ENCODE results near the gene TCAIM. TPM values are rescaled to one million over a fixed set of nuclear protein-coding genes. Genes with fewer than 3 reads are reported as not detected.
"Not testable (repeated sequence)": the region's sequence is repeated elsewhere in the genome, so short reads cannot be mapped to it uniquely, and the experiment has no call there.

Gene TCAIM
- polyA plus RNA-seq, 4 donors: 10.5 to 42.1 (median 16.2) TPM

DNA sequence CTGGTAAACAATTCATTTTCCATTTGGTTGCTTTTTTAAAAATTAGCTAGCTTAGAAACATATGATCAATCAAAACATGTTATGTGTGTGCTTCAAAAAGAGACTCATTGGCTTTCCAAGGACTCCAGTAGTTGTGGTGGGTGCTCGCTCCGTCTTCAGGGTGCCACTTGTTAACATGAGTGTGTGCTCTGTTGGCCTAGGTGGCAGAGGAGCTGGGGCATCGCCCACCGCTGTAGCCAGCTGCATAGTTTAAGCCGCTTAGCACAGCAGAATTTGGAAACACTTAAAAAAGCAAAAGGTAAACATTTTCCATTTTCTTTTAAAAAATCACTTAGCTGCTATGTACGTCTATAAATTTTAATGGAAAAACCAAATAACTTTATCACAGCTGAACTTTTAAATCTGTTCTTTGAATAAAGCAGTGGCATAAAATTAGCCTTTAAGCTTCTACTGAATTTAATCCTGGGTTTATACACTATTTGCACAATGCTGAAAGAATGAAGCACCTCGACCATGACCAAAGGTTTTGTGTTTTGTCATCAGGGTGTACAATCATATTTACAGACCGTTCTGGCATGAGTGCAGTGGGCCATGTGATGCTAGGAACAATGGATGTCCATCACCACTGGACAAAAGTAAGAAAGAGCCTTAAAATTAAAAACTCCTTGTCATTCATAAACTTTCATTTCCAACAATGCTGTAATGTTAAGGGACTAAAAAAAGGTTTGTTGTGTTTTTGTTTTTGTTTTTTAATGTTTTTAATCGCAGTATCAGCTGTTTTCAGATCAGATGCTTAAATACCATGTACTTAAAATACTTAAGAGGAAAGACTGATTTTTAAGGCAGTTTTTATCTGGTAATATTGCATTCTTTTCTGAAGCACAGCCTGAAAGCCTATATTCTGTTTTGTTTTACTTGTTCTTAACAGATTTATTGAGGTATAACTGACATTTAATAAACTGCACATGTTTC, 57.9 kb downstream of the TCAIM start:
- H3K4me1 ChIP-seq (ENCODE audit: control insufficient read depth in 3 of 3, insufficient read depth in 2 of 3, low read depth in 1 of 3, low read length in 2 of 3): no peaks in the 10 kb centered on the region
- FAIRE-seq: no peak

DNA sequence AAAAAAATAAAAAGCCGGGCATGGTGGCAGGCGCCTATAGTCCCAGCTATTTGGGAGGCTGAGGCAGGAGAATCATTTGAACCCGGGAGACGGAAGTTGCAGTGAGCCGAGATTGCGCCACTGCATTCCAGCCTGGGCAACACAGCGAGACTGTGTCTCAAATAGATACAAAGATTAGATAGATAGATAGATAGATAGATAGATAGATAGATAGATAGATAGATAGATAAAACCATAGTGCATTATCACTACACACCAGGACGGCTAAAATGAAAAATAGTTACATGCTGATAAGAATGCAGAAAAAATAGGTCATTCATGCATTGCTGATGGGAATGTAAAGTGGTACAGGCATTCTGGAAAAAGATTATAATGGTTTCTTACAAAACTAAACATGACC, 59.7 kb downstream of the TCAIM start:
- DNase-seq; H3K4me1 ChIP-seq (ENCODE audit: control insufficient read depth in 3 of 3, insufficient read depth in 2 of 3, low read depth in 1 of 3, low read length in 2 of 3); H3K27me3 ChIP-seq (ENCODE audit: control insufficient read depth in 3 of 3, insufficient read depth in 3 of 3, low read length in 3 of 3); H3K27ac ChIP-seq (ENCODE audit: low read depth in 1 of 3, low read length in 2 of 3); H3K4me3 ChIP-seq (ENCODE audit: low read depth in 1 of 3, low read length in 3 of 3); H3K9me3 ChIP-seq (ENCODE audit: control insufficient read depth in 2 of 2, insufficient read depth in 1 of 2, low read depth in 1 of 2, low read length in 1 of 2); FAIRE-seq: not testable (repeated sequence)
- 92 to 94% (median 93%) methylated on average over 8 of the region's 8 CpGs for WGBS, 3 donors
- H3K36me3 ChIP-seq (ENCODE audit: control insufficient read depth in 3 of 3, insufficient read depth in 2 of 3, low read depth in 1 of 3, low read length in 3 of 3): peaks cover 0 to 25% (median 4%) of the 10 kb centered on the region in 3 donors

More for the DNA sequence above, 57.9 kb downstream of the TCAIM start:
- 92 to 98% (median 97%) methylated on average over 9 of the region's 9 CpGs for WGBS, 3 donors
- no peaks in the 10 kb centered on the region for H3K9me3 ChIP-seq (ENCODE audit: control insufficient read depth in 2 of 2, insufficient read depth in 1 of 2, low read depth in 1 of 2, low read length in 1 of 2)
- DNase-seq: no peak
- peaks cover 0 to 15% (median 4%) of the 10 kb centered on the region in 3 donors for H3K36me3 ChIP-seq (ENCODE audit: control insufficient read depth in 3 of 3, insufficient read depth in 2 of 3, low read depth in 1 of 3, low read length in 3 of 3)
- H3K4me3 ChIP-seq (ENCODE audit: low read depth in 1 of 3, low read length in 3 of 3): no peak overlapping the region
- no peaks in the 10 kb centered on the region for H3K27me3 ChIP-seq (ENCODE audit: control insufficient read depth in 3 of 3, insufficient read depth in 3 of 3, low read length in 3 of 3)
- no peak overlapping the region for H3K27ac ChIP-seq (ENCODE audit: low read depth in 1 of 3, low read length in 2 of 3)

DNA sequence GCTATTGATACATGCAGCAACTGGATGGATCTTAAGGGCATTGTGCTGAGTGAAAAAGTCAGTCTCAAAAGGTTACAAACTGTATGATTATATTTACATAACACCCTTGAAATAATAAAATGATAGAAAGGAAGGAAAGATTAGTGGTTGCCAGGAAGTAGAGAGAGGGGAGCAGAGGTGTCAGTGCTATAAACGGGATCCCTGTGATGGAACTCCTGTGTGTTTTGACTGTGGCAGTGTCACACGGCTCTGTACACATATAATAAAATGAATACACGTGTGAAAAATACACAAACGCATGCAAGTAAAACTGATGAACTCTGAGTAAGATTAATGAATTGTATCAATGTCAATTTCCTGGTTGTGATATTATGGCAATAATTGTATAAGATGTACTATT, 60.3 kb downstream of the TCAIM start:
- Histone ChIP-seq H3K36me3 (ENCODE audit: control insufficient read depth in 3 of 3, insufficient read depth in 2 of 3, low read depth in 1 of 3, low read length in 3 of 3) (peaks cover 0 to 28% (median 4%) of the 10 kb centered on the region in 3 donors), H3K4me3 (ENCODE audit: low read depth in 1 of 3, low read length in 3 of 3) (no peak overlapping the region), H3K27me3 (ENCODE audit: control insufficient read depth in 3 of 3, insufficient read depth in 3 of 3, low read length in 3 of 3) (no peaks in the 10 kb centered on the region), H3K9me3 (ENCODE audit: control insufficient read depth in 2 of 2, insufficient read depth in 1 of 2, low read depth in 1 of 2, low read length in 1 of 2) (no peaks in the 10 kb centered on the region), H3K27ac (ENCODE audit: low read depth in 1 of 3, low read length in 2 of 3) (no peak overlapping the region), H3K4me1 (ENCODE audit: control insufficient read depth in 3 of 3, insufficient read depth in 2 of 3, low read depth in 1 of 3, low read length in 2 of 3) (no peaks in the 10 kb centered on the region)
- 81 to 89% (median 84%) methylated on average over 4 of the region's 4 CpGs for WGBS, 3 donors
- no peak for FAIRE-seq
- DNase-seq: no peak

DNA sequence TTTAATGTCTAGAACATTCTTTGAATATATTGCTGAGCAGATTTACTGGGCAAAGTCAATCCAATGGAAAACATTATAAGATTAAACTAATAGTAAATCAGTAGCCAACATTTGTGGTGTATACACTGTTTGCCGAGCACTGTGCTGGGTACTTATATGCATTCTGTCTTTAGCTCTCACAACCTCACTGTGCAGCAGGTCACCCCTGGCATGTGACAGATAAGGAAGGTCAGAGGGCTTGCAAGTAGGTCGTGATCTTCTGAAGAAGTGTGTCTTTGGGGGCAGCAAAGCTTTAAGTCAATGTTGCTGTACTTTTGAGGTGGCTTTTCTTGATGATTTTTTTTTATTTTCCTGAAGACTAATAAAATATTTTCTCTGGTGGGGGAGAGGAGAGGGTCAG, 62.2 kb downstream of the TCAIM start:
- Histone ChIP-seq H3K27me3 (ENCODE audit: control insufficient read depth in 3 of 3, insufficient read depth in 3 of 3, low read length in 3 of 3) (no peaks in the 10 kb centered on the region), H3K4me1 (ENCODE audit: control insufficient read depth in 3 of 3, insufficient read depth in 2 of 3, low read depth in 1 of 3, low read length in 2 of 3) (no peaks in the 10 kb centered on the region), H3K27ac (ENCODE audit: low read depth in 1 of 3, low read length in 2 of 3) (no peak overlapping the region), H3K9me3 (ENCODE audit: control insufficient read depth in 2 of 2, insufficient read depth in 1 of 2, low read depth in 1 of 2, low read length in 1 of 2) (no peaks in the 10 kb centered on the region), H3K36me3 (ENCODE audit: control insufficient read depth in 3 of 3, insufficient read depth in 2 of 3, low read depth in 1 of 3, low read length in 3 of 3) (peaks cover under 1 to 37% (median 2%) of the 10 kb centered on the region in 3 donors), H3K4me3 (ENCODE audit: low read depth in 1 of 3, low read length in 3 of 3) (no peak overlapping the region)
- WGBS, 3 donors: 67 to 77% (median 76%) methylated on average over 2 of the region's 2 CpGs
- FAIRE-seq (no peak), DNase-seq (no peak)

DNA sequence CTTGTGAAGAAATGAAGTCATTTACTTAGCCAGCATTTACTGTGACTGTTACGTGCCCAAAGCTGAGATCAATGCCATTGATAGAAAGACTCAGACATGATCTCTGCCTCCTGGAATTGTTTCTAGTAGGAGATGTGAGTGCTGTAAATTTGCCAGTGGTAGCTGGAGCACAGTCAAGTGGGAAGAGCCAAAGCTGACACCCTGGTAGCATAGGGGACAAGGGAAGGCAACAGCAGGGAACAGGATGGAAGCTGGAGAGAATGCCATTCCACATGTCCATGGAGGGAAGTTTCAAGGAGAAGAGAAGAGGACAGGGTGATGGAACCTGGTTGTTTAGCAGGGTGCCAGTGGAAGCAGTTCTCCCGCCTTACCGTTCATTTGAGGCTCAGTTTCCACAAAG, 64.0 kb downstream of the TCAIM start:
- FAIRE-seq: no peak
- no peaks in the 10 kb centered on the region for H3K9me3 ChIP-seq (ENCODE audit: control insufficient read depth in 2 of 2, insufficient read depth in 1 of 2, low read depth in 1 of 2, low read length in 1 of 2)
- no peak overlapping the region for H3K27ac ChIP-seq (ENCODE audit: low read depth in 1 of 3, low read length in 2 of 3)
- WGBS, 3 donors: 95 to 99% (median 99%) methylated on average over 3 of the region's 3 CpGs
- no peaks in the 10 kb centered on the region for H3K27me3 ChIP-seq (ENCODE audit: control insufficient read depth in 3 of 3, insufficient read depth in 3 of 3, low read length in 3 of 3)
- H3K4me3 ChIP-seq (ENCODE audit: low read depth in 1 of 3, low read length in 3 of 3): no peak overlapping the region
- H3K4me1 ChIP-seq (ENCODE audit: control insufficient read depth in 3 of 3, insufficient read depth in 2 of 3, low read depth in 1 of 3, low read length in 2 of 3): no peaks in the 10 kb centered on the region
- H3K36me3 ChIP-seq (ENCODE audit: control insufficient read depth in 3 of 3, insufficient read depth in 2 of 3, low read depth in 1 of 3, low read length in 3 of 3): peaks cover 0 to 34% (median 3%) of the 10 kb centered on the region in 3 donors
- no peak for DNase-seq

DNA sequence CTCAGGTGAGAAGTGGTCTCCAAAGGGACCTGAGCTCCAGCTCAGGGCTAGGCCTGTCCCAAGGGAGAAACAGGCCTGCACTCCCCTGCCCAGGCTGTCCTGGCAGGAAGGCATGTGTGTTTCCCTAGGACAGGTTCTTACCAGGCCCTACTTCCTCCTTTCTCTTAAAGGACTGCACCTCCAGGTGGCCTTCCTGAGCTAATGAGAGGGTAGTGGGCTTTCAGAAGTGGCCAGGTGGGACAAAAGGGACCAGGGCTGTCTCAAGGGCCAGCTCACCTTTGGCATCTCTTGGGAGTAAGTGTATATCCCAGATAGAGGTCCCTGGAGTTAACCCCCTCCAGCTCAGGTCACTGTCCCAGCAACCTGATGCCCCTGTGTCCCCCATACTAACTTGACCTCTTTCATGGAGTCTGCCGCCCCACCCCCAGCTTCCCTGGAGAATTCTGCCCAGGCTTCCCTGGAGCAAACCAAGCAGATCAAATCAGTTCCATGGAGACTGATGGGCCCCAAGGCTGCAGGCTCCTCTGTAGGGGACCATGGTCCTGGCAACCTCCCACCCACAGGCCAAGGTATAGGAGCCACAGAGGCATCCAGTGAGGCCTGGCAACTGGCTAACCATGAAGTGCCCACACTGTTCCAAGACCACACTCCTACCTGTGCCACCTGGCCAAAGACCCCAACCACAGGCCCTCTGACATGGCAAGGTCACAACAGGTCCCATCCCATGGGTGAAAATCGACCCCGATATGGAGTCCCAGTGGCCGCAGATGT, 71.3 kb downstream of the TCAIM start:
- Histone ChIP-seq H3K4me1 (ENCODE audit: control insufficient read depth in 3 of 3, insufficient read depth in 2 of 3, low read depth in 1 of 3, low read length in 2 of 3) (peaks cover 0 to 6% (median 0%) of the 10 kb centered on the region in 3 donors), H3K36me3 (ENCODE audit: control insufficient read depth in 3 of 3, insufficient read depth in 2 of 3, low read depth in 1 of 3, low read length in 3 of 3) (peaks cover 0 to 21% (median 3%) of the 10 kb centered on the region in 3 donors), H3K27ac (ENCODE audit: low read depth in 1 of 3, low read length in 2 of 3) (no peak overlapping the region), H3K4me3 (ENCODE audit: low read depth in 1 of 3, low read length in 3 of 3) (no peak overlapping the region), H3K27me3 (ENCODE audit: control insufficient read depth in 3 of 3, insufficient read depth in 3 of 3, low read length in 3 of 3) (no peaks in the 10 kb centered on the region), H3K9me3 (ENCODE audit: control insufficient read depth in 2 of 2, insufficient read depth in 1 of 2, low read depth in 1 of 2, low read length in 1 of 2) (no peaks in the 10 kb centered on the region)
- 75 to 97% (median 79%) methylated on average over 4 of the region's 4 CpGs for WGBS, 3 donors
- FAIRE-seq (no peak), DNase-seq (no peak)

DNA sequence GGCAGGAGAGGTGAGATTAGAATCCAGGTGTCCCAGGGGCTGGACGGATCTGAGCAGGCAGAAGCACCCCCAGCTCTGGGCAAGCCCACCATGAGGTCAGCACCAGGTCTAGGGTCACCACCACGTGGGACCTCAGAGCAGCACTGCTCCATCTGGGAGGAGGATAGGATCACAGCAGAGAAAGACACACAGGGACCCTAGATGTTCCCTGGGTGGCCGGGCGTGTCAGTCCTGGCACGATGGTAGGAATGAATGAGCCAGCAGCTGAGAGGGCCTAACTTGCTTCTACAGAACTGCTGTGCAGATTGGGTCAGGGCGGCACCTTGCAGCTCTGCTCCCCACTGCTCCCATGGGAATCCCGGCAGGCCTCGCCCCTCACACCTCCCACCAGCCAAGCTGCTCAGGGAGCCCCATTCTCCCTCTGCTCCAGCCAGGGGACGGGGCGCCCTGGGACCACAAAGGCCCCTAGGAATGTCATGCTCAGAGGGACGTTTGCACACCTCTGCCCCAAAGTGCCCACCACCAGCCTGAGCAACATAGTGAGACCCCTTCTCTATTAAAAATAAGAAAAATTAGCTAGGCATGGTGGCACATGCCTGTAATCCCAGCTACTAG, 72.6 kb downstream of the TCAIM start:
- no peak overlapping the region for H3K4me3 ChIP-seq (ENCODE audit: low read depth in 1 of 3, low read length in 3 of 3)
- WGBS, 3 donors: 72 to 82% (median 79%) methylated on average over 11 of the region's 11 CpGs
- no peak for FAIRE-seq

DNA sequence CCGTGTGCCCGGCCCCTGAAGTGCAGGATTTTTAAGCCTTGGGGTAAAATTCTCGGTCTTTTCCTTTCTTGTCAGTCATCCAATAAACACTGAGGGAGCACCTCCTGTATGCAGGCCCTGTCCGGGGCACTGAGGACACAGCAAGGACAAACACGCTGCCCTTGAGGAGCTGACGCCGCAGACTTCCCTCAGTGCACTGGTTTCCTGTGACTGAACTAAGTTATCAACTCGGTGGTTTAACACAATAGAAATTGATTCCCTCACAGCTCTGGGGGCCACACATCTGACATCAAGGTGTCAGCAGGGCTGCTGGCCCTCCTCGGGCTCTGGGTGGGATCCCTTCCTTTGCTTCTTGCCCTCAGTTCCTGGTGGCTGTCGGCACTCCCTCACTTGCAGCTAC, 73.8 kb downstream of the TCAIM start:
- 74 to 82% (median 76%) methylated on average over 10 of the region's 10 CpGs for WGBS, 3 donors
- DNase-seq: no peak
- Histone ChIP-seq H3K27ac (ENCODE audit: low read depth in 1 of 3, low read length in 2 of 3) (no peak overlapping the region), H3K27me3 (ENCODE audit: control insufficient read depth in 3 of 3, insufficient read depth in 3 of 3, low read length in 3 of 3) (no peaks in the 10 kb centered on the region), H3K4me3 (ENCODE audit: low read depth in 1 of 3, low read length in 3 of 3) (no peak overlapping the region), H3K36me3 (ENCODE audit: control insufficient read depth in 3 of 3, insufficient read depth in 2 of 3, low read depth in 1 of 3, low read length in 3 of 3) (peaks cover 0 to 14% (median 0%) of the 10 kb centered on the region in 3 donors), H3K9me3 (ENCODE audit: control insufficient read depth in 2 of 2, insufficient read depth in 1 of 2, low read depth in 1 of 2, low read length in 1 of 2) (no peaks in the 10 kb centered on the region), H3K4me1 (ENCODE audit: control insufficient read depth in 3 of 3, insufficient read depth in 2 of 3, low read depth in 1 of 3, low read length in 2 of 3) (peaks cover 0 to 9% (median 0%) of the 10 kb centered on the region in 3 donors)
- no peak for FAIRE-seq

More for the DNA sequence above, 72.6 kb downstream of the TCAIM start:
- no peak for DNase-seq
- Histone ChIP-seq H3K27me3 (ENCODE audit: control insufficient read depth in 3 of 3, insufficient read depth in 3 of 3, low read length in 3 of 3) (no peaks in the 10 kb centered on the region), H3K4me1 (ENCODE audit: control insufficient read depth in 3 of 3, insufficient read depth in 2 of 3, low read depth in 1 of 3, low read length in 2 of 3) (peaks cover 0 to 9% (median 0%) of the 10 kb centered on the region in 3 donors), H3K27ac (ENCODE audit: low read depth in 1 of 3, low read length in 2 of 3) (no peak overlapping the region), H3K36me3 (ENCODE audit: control insufficient read depth in 3 of 3, insufficient read depth in 2 of 3, low read depth in 1 of 3, low read length in 3 of 3) (peaks cover 0 to 14% (median 0%) of the 10 kb centered on the region in 3 donors), H3K9me3 (ENCODE audit: control insufficient read depth in 2 of 2, insufficient read depth in 1 of 2, low read depth in 1 of 2, low read length in 1 of 2) (no peaks in the 10 kb centered on the region)

All from small intestine (tissue), 7 donors.